Fibroblast of lung (primary cell): Measurements from ENCODE around the gene LIMS1. TPM values are rescaled to one million over a fixed set of nuclear protein-coding genes. Genes with fewer than 3 reads are reported as not detected.

Experiments used
- DNase-seq, 2 donors: peaks; one replicate each; pipeline versions ENCODE4 v3.0.0 to v3.0.0-alpha.2; 2010; ENCODE audit warnings: low read depth in 2 of 2
- H2AFZ ChIP-seq: 2 replicates; pipeline ENCODE4 v1.5.1; 2012; ENCODE audit warnings: low read length, control low read depth, inconsistent platforms
- H3K27ac ChIP-seq: 2 replicates; pipeline ENCODE4 v1.5.1; 2011; ENCODE audit warnings: low read length, control low read depth; ENCODE audit not compliant: insufficient read depth
- H3K27me3 ChIP-seq: 2 replicates; pipeline ENCODE4 v1.5.1; 2011; ENCODE audit warnings: mild to moderate bottlenecking, low read length; ENCODE audit not compliant: control insufficient read depth, insufficient read depth
- H3K36me3 ChIP-seq: 2 replicates; pipeline ENCODE4 v1.5.1; 2011; ENCODE audit warnings: low read length; ENCODE audit not compliant: control insufficient read depth, insufficient read depth
- H3K4me1 ChIP-seq: 2 replicates; pipeline ENCODE4 v1.5.1; 2011; ENCODE audit warnings: low read length; ENCODE audit not compliant: control insufficient read depth, insufficient read depth; ENCODE audit errors: extremely low read depth
- H3K4me2 ChIP-seq: 2 replicates; pipeline ENCODE4 v1.5.1; 2011; ENCODE audit warnings: low read length, control low read depth; ENCODE audit not compliant: insufficient read depth; ENCODE audit errors: extremely low read depth
- H3K4me3 ChIP-seq, 4 experiments: fragments of 200-600 bp in 1 of 4; sonication (generic) in 1 of 4; replicated peaks in 1 of 4; 2 replicates each; pipeline ENCODE4 v1.5.1; 2011 to 2016; ENCODE audit warnings: low read length in 4 of 4, low read depth in 3 of 4, mild to moderate bottlenecking in 3 of 4, control low read depth in 2 of 4, inconsistent platforms in 1 of 4, mixed read lengths in 1 of 4; ENCODE audit not compliant: insufficient read depth in 1 of 4; ENCODE audit errors: control extremely low read depth in 1 of 4
- H3K79me2 ChIP-seq: 2 replicates; pipeline ENCODE4 v1.5.1; 2012; ENCODE audit warnings: mild to moderate bottlenecking, low read length, inconsistent platforms; ENCODE audit not compliant: control insufficient read depth, insufficient read depth
- H3K9ac ChIP-seq: 2 replicates; pipeline ENCODE4 v1.5.1; 2011; ENCODE audit warnings: mild to moderate bottlenecking, low read length, control low read depth; ENCODE audit not compliant: insufficient read depth
- H3K9me3 ChIP-seq: 2 replicates; pipeline ENCODE4 v1.5.1; 2012; ENCODE audit warnings: low read depth, low read length; ENCODE audit not compliant: control insufficient read depth, insufficient read depth
- H4K20me1 ChIP-seq: 2 replicates; pipeline ENCODE4 v1.5.1; 2011; ENCODE audit warnings: low read length; ENCODE audit not compliant: control insufficient read depth, insufficient read depth; ENCODE audit errors: extremely low read depth
- CTCF ChIP-seq, 2 donors: IDR thresholded peaks in 1 of 2; conservative IDR thresholded peaks in 1 of 2; 1 replicate in 1 of 2; 2 replicates in 1 of 2; pipeline ENCODE4 v1.5.1; 2011 to 2012; ENCODE audit warnings: low read length in 2 of 2, control low read depth in 1 of 2, inconsistent platforms in 1 of 2, low read depth in 1 of 2, mild to moderate bottlenecking in 1 of 2
- EZH2 ChIP-seq: IDR thresholded peaks from 2 replicates; pipeline ENCODE4 v1.5.1; 2012; ENCODE audit warnings: low read length, control low read depth, mild to moderate bottlenecking; ENCODE audit errors: missing control alignments
- polyA plus RNA-seq, 2 donors: library from polyadenylated mRNA; depleted of rRNA in 1 of 2; stranded (reverse) in 1 of 2; unstranded in 1 of 2; fragments of >200 nt; gene quantifications; 2 replicates each; pipeline ENCODE4 v1.2.1, GENCODE V29; 2011 to 2012; ENCODE audit warnings: missing spikeins in 1 of 2
- total RNA-seq: library from RNA; depleted of rRNA; stranded (reverse); fragments of >200 nt; gene quantifications from 2 replicates; pipeline ENCODE4 v1.2.1, GENCODE V29; 2014

The LIMS1 gene
- total and polyA plus RNA-seq, 2 donors (not counting 1 experiment from before 2014, with no cell fraction given): 52.7 to 108 TPM

GRCh38 chr2:108615480-108616090 lies 81.3 kb downstream of the LIMS1 start:
- Histone ChIP-seq H3K79me2 (peaks cover 20% of the 10 kb centered on the region), H3K9ac (no peak overlapping the region), H3K36me3 (no peaks in the 10 kb centered on the region), H3K27me3 (no peaks in the 10 kb centered on the region), H3K4me1 (peaks cover 12% of the 10 kb centered on the region), H4K20me1 (no peaks in the 10 kb centered on the region), H3K27ac (no peak overlapping the region), H3K4me3 (no peak overlapping the region), H2AFZ (no peak overlapping the region), H3K9me3 (no peaks in the 10 kb centered on the region), H3K4me2 (no peak overlapping the region)
- TF ChIP-seq CTCF (conservative IDR thresholded peaks at IDR 0.05 in 1 of 2, IDR thresholded peaks at IDR 0.05 in 1 of 2; ENCODE audit: low read depth in 1 of 2, low read length in 2 of 2) (no peak), EZH2 (no peak)
- no peak for DNase-seq

GRCh38 chr2:108616318-108616717 lies 82.0 kb downstream of the LIMS1 start:
- Histone ChIP-seq H3K36me3 (no peaks in the 10 kb centered on the region), H3K27ac (peak overlapping the region; percentile 14), H4K20me1 (no peaks in the 10 kb centered on the region), H3K4me2 (no peak overlapping the region), H3K4me3 (no peak overlapping the region), H3K4me1 (peaks cover 16% of the 10 kb centered on the region), H3K9me3 (no peaks in the 10 kb centered on the region), H3K79me2 (peaks cover 20% of the 10 kb centered on the region), H3K9ac (no peak overlapping the region), H3K27me3 (no peaks in the 10 kb centered on the region), H2AFZ (no peak overlapping the region)
- TF ChIP-seq EZH2 (no peak), CTCF (conservative IDR thresholded peaks at IDR 0.05 in 1 of 2, IDR thresholded peaks at IDR 0.05 in 1 of 2; ENCODE audit: low read depth in 1 of 2, low read length in 2 of 2) (no peak)
- DNase-seq: no peak

- DNase-seq: peak; percentile 61 to 73
- TF ChIP-seq CTCF (conservative IDR thresholded peaks at IDR 0.05 in 1 of 2, IDR thresholded peaks at IDR 0.05 in 1 of 2; ENCODE audit: low read depth in 1 of 2, low read length in 2 of 2): no peak
- no peak for TF ChIP-seq EZH2
- Histone ChIP-seq H3K36me3 (no peaks in the 10 kb centered on the region), H4K20me1 (no peaks in the 10 kb centered on the region), H3K9me3 (no peaks in the 10 kb centered on the region), H3K4me1 (peaks cover 16% of the 10 kb centered on the region), H2AFZ (no peak overlapping the region), H3K27ac (peak overlapping the region; percentile 14), H3K4me3 (no peak overlapping the region), H3K79me2 (peaks cover 20% of the 10 kb centered on the region), H3K4me2 (no peak overlapping the region), H3K9ac (no peak overlapping the region), H3K27me3 (no peaks in the 10 kb centered on the region)
Measured at GRCh38 chr2:108616751-108617161, 82.5 kb downstream of the LIMS1 start.
